Endothelial cell of umbilical vein (primary cell): ENCODE results near the gene SPEF1. TPM values are rescaled to one million over a fixed set of nuclear protein-coding genes. Genes with fewer than 3 reads are reported as not detected.

Source experiments
- BruUV-seq: library from RNA; stranded (reverse); fragments of 400-500 nt; replicated peaks from 2 replicates; lab custom pipeline; 2021; lab: Mats Ljungman, UMichigan
- CTCF ChIA-PET: fragments of 300-600, 350-600 bp; sonication (Branson Sonifier 250); formaldehyde crosslinking; loops from one replicate; lab custom pipeline; 2021; ENCODE audit warnings: antibody characterized with exemption, inconsistent platforms; lab: Charles Lee
- POLR2A ChIA-PET: fragments of 300-600, 350-600 bp; sonication (Branson Sonifier 250); formaldehyde crosslinking; loops from one replicate; lab custom pipeline; 2021; ENCODE audit warnings: antibody characterized with exemption, inconsistent platforms; lab: Charles Lee
- DNase-seq: peaks from one replicate; pipeline ENCODE4 v3.0.0-alpha.2; 2011; ENCODE audit warnings: low read depth, low spot score
- FAIRE-seq: peaks from 2 replicates; lab custom pipeline; 2011; peaks lifted over from hg19 to GRCh38; lab: Jason Lieb, UNC
- H2AFZ ChIP-seq: 2 replicates; pipeline ENCODE4 v1.6.0; 2012; ENCODE audit warnings: low read depth, low read length, control low read depth, inconsistent platforms
- H3K27ac ChIP-seq: 2 replicates; pipeline ENCODE4 v1.5.1; 2011; ENCODE audit warnings: low read depth, mild to moderate bottlenecking, control low read depth, low read length, moderate library complexity; ENCODE audit not compliant: insufficient read depth
- H3K27me3 ChIP-seq, 2 experiments: 2 replicates each; pipeline versions ENCODE4 v1.6.0 to v1.6.1; 2011; ENCODE audit warnings: low read length in 2 of 2, mixed read lengths in 1 of 2; ENCODE audit not compliant: control insufficient read depth in 2 of 2, insufficient read depth in 2 of 2
- H3K36me3 ChIP-seq, 2 experiments: 2 replicates in 1 of 2; 3 replicates in 1 of 2; pipeline ENCODE4 v1.5.1; 2011; ENCODE audit warnings: low read length in 2 of 2, mild to moderate bottlenecking in 1 of 2, moderate library complexity in 1 of 2; ENCODE audit not compliant: control insufficient read depth in 2 of 2, insufficient read depth in 2 of 2; ENCODE audit errors: extremely low read depth in 1 of 2
- H3K4me1 ChIP-seq: 3 replicates; pipeline ENCODE4 v1.5.1; 2011; ENCODE audit warnings: mild to moderate bottlenecking, low read length; ENCODE audit not compliant: control insufficient read depth, insufficient read depth; ENCODE audit errors: extremely low read depth
- H3K4me2 ChIP-seq: 2 replicates; pipeline ENCODE4 v1.6.1; 2011; ENCODE audit warnings: low read length, control low read depth, mixed read lengths; ENCODE audit not compliant: insufficient read depth
- H3K4me3 ChIP-seq, 3 experiments: fragments of 200-600 bp in 1 of 3; sonication (generic), shearing (Covaris generic) in 1 of 3; replicated peaks in 1 of 3; 2 replicates each; pipeline ENCODE4 v1.5.1; 2011 to 2016; ENCODE audit warnings: control low read depth in 3 of 3, low read length in 3 of 3, mild to moderate bottlenecking in 2 of 3, inconsistent platforms in 1 of 3, low read depth in 1 of 3, moderate library complexity in 1 of 3; ENCODE audit not compliant: insufficient read depth in 1 of 3
- H3K79me2 ChIP-seq: 2 replicates; pipeline ENCODE4 v1.6.0; 2012; ENCODE audit warnings: low read length, inconsistent platforms; ENCODE audit not compliant: control insufficient read depth, insufficient read depth
- H3K9ac ChIP-seq: replicated peaks from 2 replicates; pipeline ENCODE3; 2011; ENCODE audit warnings: low read length, control low read depth; ENCODE audit not compliant: insufficient read depth; ENCODE audit errors: extremely low read depth
- H3K9me1 ChIP-seq: replicated peaks from 3 replicates; pipeline ENCODE4 v1.6.0; 2011; ENCODE audit warnings: mild to moderate bottlenecking, low read length; ENCODE audit not compliant: control insufficient read depth, insufficient read depth; ENCODE audit errors: extremely low read depth
- H3K9me3 ChIP-seq: replicated peaks from 2 replicates; pipeline ENCODE4 v1.5.1; 2012; ENCODE audit warnings: low read length, inconsistent platforms; ENCODE audit not compliant: control insufficient read depth, insufficient read depth
- H4K20me1 ChIP-seq: replicated peaks from 2 replicates; pipeline ENCODE3; 2011; ENCODE audit warnings: mild to moderate bottlenecking, low read length; ENCODE audit not compliant: control insufficient read depth, insufficient read depth; ENCODE audit errors: extremely low read depth
- CTCF ChIP-seq, 2 donors: IDR thresholded peaks; 1 replicate in 1 of 2; 2 replicates in 1 of 2; pipeline ENCODE4 v1.5.1; 2011; ENCODE audit warnings: low read length in 2 of 2, mild to moderate bottlenecking in 2 of 2, moderate library complexity in 2 of 2, control low read depth in 1 of 2, inconsistent platforms in 1 of 2, low read depth in 1 of 2; ENCODE audit not compliant: insufficient read depth in 1 of 2; ENCODE audit errors: extremely low read depth in 1 of 2
- EZH2 ChIP-seq: IDR thresholded peaks from 2 replicates; pipeline ENCODE4 v1.6.1; 2012; ENCODE audit warnings: borderline replicate concordance, low read depth, mild to moderate bottlenecking, moderate library complexity, low read length, inconsistent platforms; ENCODE audit not compliant: severe bottlenecking
- FOS ChIP-seq: IDR thresholded peaks from 2 replicates; pipeline ENCODE4 v1.6.1; 2011; ENCODE audit warnings: mild to moderate bottlenecking, low read length, moderate library complexity, borderline replicate concordance; ENCODE audit not compliant: insufficient read depth
- GATA2 ChIP-seq: IDR thresholded peaks from 2 replicates; pipeline ENCODE4 v1.7.0; 2011; ENCODE audit warnings: low read depth, mild to moderate bottlenecking, moderate library complexity, mixed read lengths, low read length; ENCODE audit not compliant: insufficient read length, insufficient read depth
- JUN ChIP-seq: IDR thresholded peaks from 2 replicates; pipeline ENCODE4 v1.6.1; 2011; ENCODE audit warnings: borderline replicate concordance, low read depth; ENCODE audit not compliant: insufficient read length, insufficient read depth
- MAX ChIP-seq: IDR thresholded peaks from 2 replicates; pipeline ENCODE4 v1.6.1; 2011; ENCODE audit not compliant: insufficient read depth, insufficient read length
- MYC ChIP-seq: IDR thresholded peaks from one replicate; pipeline ENCODE4 v1.6.1; 2011; ENCODE audit warnings: mild to moderate bottlenecking, low read depth, low read length
- POLR2A ChIP-seq: IDR thresholded peaks from 2 replicates; pipeline ENCODE4 v1.6.1; 2012; ENCODE audit warnings: low read depth, mild to moderate bottlenecking, control low read depth, low read length
- POLR2AphosphoS5 ChIP-seq: IDR thresholded peaks from 2 replicates; pipeline ENCODE4 v1.6.1; 2012; ENCODE audit warnings: low read depth, mild to moderate bottlenecking, control low read depth, low read length, moderate library complexity; ENCODE audit not compliant: insufficient read depth
- dilution Hi-C: fragments of 300-500 bp; cut with MboI; formaldehyde crosslinking; loops from one replicate; pipeline ENCODE4 v1.15.0; 2019; ENCODE audit warnings: low sequenced_read_pairs; ENCODE audit not compliant: extremely low pct_ligation_motif_present
- intact Hi-C: fragments of 100-400 bp; cut with micrococcal nuclease; formaldehyde crosslinking; loops from one replicate; pipeline ENCODE4 v1.10.0; 2022
- polyA plus RNA-seq, 4 experiments: library from polyadenylated mRNA; depleted of rRNA in 3 of 4; stranded (reverse) in 3 of 4; unstranded in 1 of 4; fragments of >200 nt; gene quantifications; 2 replicates each; pipeline versions ENCODE4 v1.2.1 to v1.2.3, GENCODE V29; 2011 to 2012; ENCODE audit warnings: missing spikeins in 1 of 4
- total RNA-seq: library from RNA; stranded (reverse); gene quantifications from 2 replicates; pipeline ENCODE4 v1.2.3, GENCODE V29; 2021

The SPEF1 gene
- total and polyA plus RNA-seq, 2 donors (not counting 3 experiments of a cell fraction or from before 2014, with no cell fraction given), result 0.07 to 0.44 TPM

GRCh38 chr20:3745686-3746173, 35.5 kb downstream of the SPEF1 start:
- no peak overlapping the region for H3K27ac ChIP-seq
- ChIA-PET POLR2A (interaction anchor here (1.0 kb wide), 1 partner anchor 22 kb away, joined by 3 read pairs; the partner anchor contains the start of gene ADISSP), CTCF (interaction anchor here (1.0 to 2.9 kb wide), 5 partner anchors 12 to 69 kb away, joined by 3 to 16 read pairs (median 5); partner anchors contain the start of gene ADISSP)
- intact Hi-C loops, result no loop called here
- H3K9ac ChIP-seq, result no peak overlapping the region
- H3K36me3 ChIP-seq, result peaks cover 0 to 3% of the 10 kb centered on the region in 2 experiments
- H3K9me1 ChIP-seq, result no peaks in the 10 kb centered on the region
- no peaks in the 10 kb centered on the region for H3K27me3 ChIP-seq
- no peaks in the 10 kb centered on the region for H3K4me1 ChIP-seq
- DNase-seq, result no peak
- H3K9me3 ChIP-seq, result no peaks in the 10 kb centered on the region
- H3K4me2 ChIP-seq, result no peak overlapping the region
- TF ChIP-seq POLR2A (no peak), FOS (no peak), EZH2 (no peak), JUN (no peak), POLR2AphosphoS5 (no peak), GATA2 (no peak), MAX (no peak), MYC (no peak), CTCF (IDR thresholded peaks at IDR 0.05; ENCODE audit: extremely low read depth in 1 of 2, insufficient read depth in 1 of 2, low read depth in 1 of 2, low read length in 2 of 2) (no peak)
- no peak for FAIRE-seq
- BruUV-seq, result no TSS peak
- no peak overlapping the region for H2AFZ ChIP-seq
- no peaks in the 10 kb centered on the region for H4K20me1 ChIP-seq
- no peaks in the 10 kb centered on the region for H3K79me2 ChIP-seq
- dilution Hi-C loops, result no loop called here
- no peak overlapping the region for H3K4me3 ChIP-seq
